ENCODE results near the gene TRIM36. TPM values are rescaled to one million over a fixed set of nuclear protein-coding genes. Genes with fewer than 3 reads are reported as not detected.

Gene TRIM36
- total and polyA plus RNA-seq, 2 donors (not counting 1 experiment from before 2014, with no cell fraction given), result 0.22 to 1.6 TPM

DNA sequence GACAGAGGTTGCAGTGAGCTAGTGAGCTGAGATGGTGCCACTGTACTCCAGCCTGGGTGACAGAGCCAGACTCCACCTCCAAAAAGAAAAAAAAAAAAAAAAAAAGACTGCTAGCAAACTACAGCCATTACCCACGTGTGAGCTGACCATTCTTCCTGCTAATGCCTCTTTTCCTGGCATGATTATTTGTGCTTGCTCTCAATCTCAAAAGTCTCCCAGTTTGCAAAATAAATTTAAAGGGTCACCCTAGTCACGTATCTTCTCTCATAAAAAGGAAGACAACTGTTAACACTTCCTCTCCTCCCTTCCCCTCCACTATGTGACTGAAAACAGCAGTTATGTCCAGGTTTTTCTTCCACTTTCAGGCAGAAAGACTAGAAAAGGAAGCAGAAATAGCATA, 37.2 kb downstream of the TRIM36 start:
- CTCF ChIA-PET, result interaction anchor here (1.0 kb wide), 1 partner anchor 40 kb away, joined by 3 read pairs; no protein-coding TSS in a partner anchor
- 5% methylated on average over 2 of the region's 2 CpGs for WGBS (ENCODE audit: insufficient coverage)

DNA sequence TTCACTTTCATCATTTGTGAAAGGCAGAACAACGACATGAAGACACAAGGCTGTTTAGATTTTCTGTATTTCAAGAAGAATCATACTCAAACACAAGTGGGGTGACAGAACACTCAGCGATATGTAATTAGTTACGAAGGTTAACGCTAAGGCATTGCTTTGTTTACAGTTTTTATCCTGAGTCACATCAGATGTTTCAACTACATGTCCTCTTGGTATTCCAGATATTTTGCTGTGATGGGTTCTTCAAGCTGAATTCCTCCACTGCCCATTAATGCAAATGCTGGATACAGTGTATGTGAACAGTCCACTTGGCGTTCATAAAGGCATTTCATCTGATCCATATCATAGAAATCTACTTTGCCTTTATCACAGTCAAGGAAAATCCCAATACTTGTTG, 43.4 kb downstream of the TRIM36 start:
- no peak overlapping the region for H3K4me3 Mint-ChIP-seq
- 100% methylated on average over 3 of the region's 5 CpGs for WGBS (ENCODE audit: insufficient coverage)
- ATAC-seq (ENCODE audit: low read depth), result no peak
- Histone ChIP-seq H3K27me3 (replicated peaks in 1 of 4; ENCODE audit: control extremely low read depth in 1 of 4, control insufficient read depth in 3 of 4, insufficient read depth in 4 of 4, low read length in 3 of 4) (no peaks in the 10 kb centered on the region), H3K4me1 (ENCODE audit: control insufficient read depth in 2 of 2, insufficient read depth in 2 of 2, low read length in 2 of 2) (no peaks in the 10 kb centered on the region), H3K9me3 (ENCODE audit: control extremely low read depth in 1 of 3, control insufficient read depth in 2 of 3, insufficient read depth in 1 of 3, low read length in 2 of 3) (no peaks in the 10 kb centered on the region), H3K36me3 (replicated peaks in 1 of 2; ENCODE audit: control extremely low read depth in 1 of 2, control insufficient read depth in 1 of 2, extremely low read depth in 1 of 2, insufficient read depth in 2 of 2, low read length in 1 of 2) (no peaks in the 10 kb centered on the region), H3K4me2 (replicated peaks; ENCODE audit: low read depth, low read length, poor library complexity, severe bottlenecking) (no peak overlapping the region), H2AFZ (ENCODE audit: insufficient read depth, low read depth, low read length, poor library complexity, severe bottlenecking) (no peak overlapping the region), H4K20me1 (ENCODE audit: control insufficient read depth, insufficient read depth, low read length, poor library complexity, severe bottlenecking) (no peaks in the 10 kb centered on the region), H3K27ac (ENCODE audit: low read length in 2 of 2) (no peak overlapping the region), H3K79me2 (ENCODE audit: control insufficient read depth, insufficient read depth, low read length) (no peaks in the 10 kb centered on the region), H3K9ac (ENCODE audit: low read length) (no peak overlapping the region), H3K4me3 (ENCODE audit: control extremely low read depth in 1 of 5, extremely low read depth in 1 of 5, insufficient read depth in 1 of 5, low read depth in 2 of 5, low read length in 4 of 5) (no peak overlapping the region)
- intact Hi-C loops (cut with micrococcal nuclease), result loop anchor here (5.0 kb wide), 1 partner anchor 36 kb away; no protein-coding TSS in a partner anchor
- ChIA-PET CTCF (interaction anchor here (0.6 kb wide), 1 partner anchor 30 kb away, joined by 4 read pairs; no protein-coding TSS in a partner anchor), POLR2A (no interaction called here)
- TF ChIP-seq CTCF (IDR thresholded peaks at IDR 0.05), result no peak
- TF ChIP-seq EZH2 (IDR thresholded peaks at IDR 0.05; ENCODE audit: borderline replicate concordance, insufficient read depth, low read depth, low read length, poor library complexity, severe bottlenecking), result no peak
- no peaks in the 10 kb centered on the region for H3K27me3 Mint-ChIP-seq
- H3K9me3 Mint-ChIP-seq (ENCODE audit: insufficient read depth), result no peaks in the 10 kb centered on the region
- no peak overlapping the region for H3K27ac Mint-ChIP-seq
- DNase-seq, result no peak
- H3K4me1 Mint-ChIP-seq, result no peaks in the 10 kb centered on the region

More for the DNA sequence above, 37.2 kb downstream of the TRIM36 start:
- no peak overlapping the region for H3K4me2 ChIP-seq (replicated peaks; ENCODE audit: low read depth, low read length, poor library complexity, severe bottlenecking)
- H3K27ac Mint-ChIP-seq, result no peak overlapping the region
- H3K9ac ChIP-seq (ENCODE audit: low read length), result no peak overlapping the region
- H3K9me3 Mint-ChIP-seq (ENCODE audit: insufficient read depth), result no peaks in the 10 kb centered on the region
- no peaks in the 10 kb centered on the region for H3K4me1 ChIP-seq (ENCODE audit: control insufficient read depth in 2 of 2, insufficient read depth in 2 of 2, low read length in 2 of 2)
- no peak overlapping the region for H3K4me3 ChIP-seq (ENCODE audit: control extremely low read depth in 1 of 5, extremely low read depth in 1 of 5, insufficient read depth in 1 of 5, low read depth in 2 of 5, low read length in 4 of 5)
- ATAC-seq (ENCODE audit: low read depth) (no peak), DNase-seq (no peak)
- intact Hi-C loops (cut with micrococcal nuclease), result no loop called here
- TF ChIP-seq CTCF (IDR thresholded peaks at IDR 0.05) (no peak), EZH2 (IDR thresholded peaks at IDR 0.05; ENCODE audit: borderline replicate concordance, insufficient read depth, low read depth, low read length, poor library complexity, severe bottlenecking) (no peak)
- H3K4me1 Mint-ChIP-seq, result peaks cover 2% of the 10 kb centered on the region
- no peak overlapping the region for H2AFZ ChIP-seq (ENCODE audit: insufficient read depth, low read depth, low read length, poor library complexity, severe bottlenecking)
- POLR2A ChIA-PET, result no interaction called here
- peaks cover 0 to 4% (median 0%) of the 10 kb centered on the region in 4 experiments for H3K27me3 ChIP-seq (replicated peaks in 1 of 4; ENCODE audit: control extremely low read depth in 1 of 4, control insufficient read depth in 3 of 4, insufficient read depth in 4 of 4, low read length in 3 of 4)
- no peak overlapping the region for H3K4me3 Mint-ChIP-seq
- H4K20me1 ChIP-seq (ENCODE audit: control insufficient read depth, insufficient read depth, low read length, poor library complexity, severe bottlenecking), result no peaks in the 10 kb centered on the region
- H3K36me3 ChIP-seq (replicated peaks in 1 of 2; ENCODE audit: control extremely low read depth in 1 of 2, control insufficient read depth in 1 of 2, extremely low read depth in 1 of 2, insufficient read depth in 2 of 2, low read length in 1 of 2), result no peaks in the 10 kb centered on the region
- H3K27me3 Mint-ChIP-seq, result peaks cover 15% of the 10 kb centered on the region
- no peak overlapping the region for H3K27ac ChIP-seq (ENCODE audit: low read length in 2 of 2)
- no peaks in the 10 kb centered on the region for H3K79me2 ChIP-seq (ENCODE audit: control insufficient read depth, insufficient read depth, low read length)
- no peaks in the 10 kb centered on the region for H3K9me3 ChIP-seq (ENCODE audit: control extremely low read depth in 1 of 3, control insufficient read depth in 2 of 3, insufficient read depth in 1 of 3, low read length in 2 of 3)

Measured in B cell (primary cell).